OCI-LY3 (cell line): ENCODE measurements around the gene MTNR1B.

ENCODE experiments used
- CTCF ChIP-seq: fragments of 200-600, 300-600 bp; sonication (generic); IDR thresholded peaks from 2 replicates; pipeline ENCODE4 v1.5.1; 2014; ENCODE audit warnings: antibody characterized with exemption, low read length, low read depth
- EZH2phosphoT487 ChIP-seq: fragments of 200-600 bp; shearing (Covaris generic); IDR thresholded peaks from 2 replicates; pipeline ENCODE4 v1.6.1; 2018; ENCODE audit warnings: antibody characterized with exemption, mixed run types, low read depth

GRCh38 chr11:92967178-92967577, 2.3 kb upstream of the MTNR1B start:
- TF ChIP-seq EZH2phosphoT487 = no peak
- TF ChIP-seq CTCF = no peak
